Astrocyte of the cerebellum (primary cell): ENCODE measurements around the gene SLC25A19.

Experiments
- DNase-seq: peaks from one replicate; pipeline ENCODE4 v3.0.0-alpha.2; 2011; ENCODE audit warnings: low read depth
- H3K4me3 ChIP-seq: 2 replicates; pipeline ENCODE4 v1.5.1; 2011; ENCODE audit warnings: mild to moderate bottlenecking, low read depth, low read length, moderate library complexity
- in situ Hi-C: cut with HindIII; loops from 2 replicates; pipeline ENCODE4 v1.10.0; 2017; ENCODE audit warnings: low sequenced_read_pairs
- TF ChIP-seq, protein P1 (sequence below): IDR thresholded peaks from 2 replicates; pipeline ENCODE4 v1.5.1; 2012; ENCODE audit warnings: low read length, low read depth, moderate library complexity, mild to moderate bottlenecking; ENCODE audit errors: missing control alignments

SLC25A19 gene

DNA sequence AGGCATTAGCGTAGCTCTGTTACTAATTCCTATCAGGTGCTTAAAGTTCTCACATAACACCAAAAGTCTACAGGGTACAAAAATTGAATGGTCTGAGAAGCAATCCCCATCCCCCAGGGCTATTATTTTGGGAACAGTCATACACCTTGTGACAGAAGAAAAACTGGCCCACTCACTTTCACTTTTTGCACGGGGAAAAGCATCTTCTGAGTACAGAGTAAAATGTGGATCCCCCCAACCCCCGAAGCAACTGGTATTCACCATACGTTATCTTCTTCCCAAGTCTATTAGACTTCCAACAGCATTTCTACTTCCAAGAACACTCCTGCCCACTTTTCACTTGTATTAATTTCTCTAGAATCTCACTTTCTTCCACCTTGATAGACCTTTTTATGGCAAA, 39.7 kb downstream of the SLC25A19 start:
- no peak for DNase-seq
- TF ChIP-seq, protein P1, sequence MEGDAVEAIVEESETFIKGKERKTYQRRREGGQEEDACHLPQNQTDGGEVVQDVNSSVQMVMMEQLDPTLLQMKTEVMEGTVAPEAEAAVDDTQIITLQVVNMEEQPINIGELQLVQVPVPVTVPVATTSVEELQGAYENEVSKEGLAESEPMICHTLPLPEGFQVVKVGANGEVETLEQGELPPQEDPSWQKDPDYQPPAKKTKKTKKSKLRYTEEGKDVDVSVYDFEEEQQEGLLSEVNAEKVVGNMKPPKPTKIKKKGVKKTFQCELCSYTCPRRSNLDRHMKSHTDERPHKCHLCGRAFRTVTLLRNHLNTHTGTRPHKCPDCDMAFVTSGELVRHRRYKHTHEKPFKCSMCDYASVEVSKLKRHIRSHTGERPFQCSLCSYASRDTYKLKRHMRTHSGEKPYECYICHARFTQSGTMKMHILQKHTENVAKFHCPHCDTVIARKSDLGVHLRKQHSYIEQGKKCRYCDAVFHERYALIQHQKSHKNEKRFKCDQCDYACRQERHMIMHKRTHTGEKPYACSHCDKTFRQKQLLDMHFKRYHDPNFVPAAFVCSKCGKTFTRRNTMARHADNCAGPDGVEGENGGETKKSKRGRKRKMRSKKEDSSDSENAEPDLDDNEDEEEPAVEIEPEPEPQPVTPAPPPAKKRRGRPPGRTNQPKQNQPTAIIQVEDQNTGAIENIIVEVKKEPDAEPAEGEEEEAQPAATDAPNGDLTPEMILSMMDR = no peak
- no peak overlapping the region for H3K4me3 ChIP-seq
- in situ Hi-C loops = no loop called here

DNA sequence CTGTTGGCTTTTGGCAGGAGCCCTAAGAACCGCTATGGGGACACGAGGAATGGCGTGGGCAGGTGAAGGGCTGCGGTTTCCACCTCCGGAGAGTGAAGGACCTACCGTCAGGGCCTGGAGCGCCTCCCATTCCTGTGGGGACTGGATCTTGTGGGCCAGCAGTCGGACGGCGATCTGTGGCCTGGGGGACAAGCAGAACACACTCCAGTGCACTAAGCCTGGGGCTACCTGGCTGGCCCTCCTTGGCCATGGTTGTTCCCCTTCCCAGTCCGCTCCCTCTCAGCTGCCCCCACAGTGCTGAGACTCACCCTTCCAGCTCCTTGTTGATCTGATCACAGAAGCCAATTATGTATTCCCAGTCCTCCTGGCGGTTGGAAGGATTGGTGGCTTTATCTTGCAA, 42.8 kb downstream of the SLC25A19 start:
- no peak for DNase-seq
- in situ Hi-C loops = no loop called here
- TF ChIP-seq, protein P1 = no peak
- H3K4me3 ChIP-seq = no peak overlapping the region

DNA sequence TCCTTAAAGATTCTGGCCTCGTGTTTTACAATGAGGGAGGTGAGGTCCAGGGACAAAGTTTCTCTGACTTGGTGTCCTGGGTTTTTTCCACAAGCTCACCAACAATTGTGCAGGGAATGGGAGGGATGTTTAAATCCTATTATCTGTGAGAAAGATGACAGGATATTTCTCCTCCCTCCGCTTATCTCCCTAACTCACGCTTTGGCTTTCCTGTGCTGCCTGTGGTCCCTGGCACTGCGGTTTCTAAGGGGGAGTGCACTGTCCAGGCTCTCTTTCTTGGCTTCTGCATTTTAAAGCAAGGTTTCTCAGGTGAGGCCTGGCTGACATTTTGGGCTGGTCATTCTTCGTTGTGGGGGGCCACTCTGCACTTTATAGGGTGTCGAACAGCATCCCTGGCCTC, 44.2 kb downstream of the SLC25A19 start:
- no peak overlapping the region for H3K4me3 ChIP-seq
- in situ Hi-C loops = no loop called here
- TF ChIP-seq, protein P1 = no peak
- no peak for DNase-seq

DNA sequence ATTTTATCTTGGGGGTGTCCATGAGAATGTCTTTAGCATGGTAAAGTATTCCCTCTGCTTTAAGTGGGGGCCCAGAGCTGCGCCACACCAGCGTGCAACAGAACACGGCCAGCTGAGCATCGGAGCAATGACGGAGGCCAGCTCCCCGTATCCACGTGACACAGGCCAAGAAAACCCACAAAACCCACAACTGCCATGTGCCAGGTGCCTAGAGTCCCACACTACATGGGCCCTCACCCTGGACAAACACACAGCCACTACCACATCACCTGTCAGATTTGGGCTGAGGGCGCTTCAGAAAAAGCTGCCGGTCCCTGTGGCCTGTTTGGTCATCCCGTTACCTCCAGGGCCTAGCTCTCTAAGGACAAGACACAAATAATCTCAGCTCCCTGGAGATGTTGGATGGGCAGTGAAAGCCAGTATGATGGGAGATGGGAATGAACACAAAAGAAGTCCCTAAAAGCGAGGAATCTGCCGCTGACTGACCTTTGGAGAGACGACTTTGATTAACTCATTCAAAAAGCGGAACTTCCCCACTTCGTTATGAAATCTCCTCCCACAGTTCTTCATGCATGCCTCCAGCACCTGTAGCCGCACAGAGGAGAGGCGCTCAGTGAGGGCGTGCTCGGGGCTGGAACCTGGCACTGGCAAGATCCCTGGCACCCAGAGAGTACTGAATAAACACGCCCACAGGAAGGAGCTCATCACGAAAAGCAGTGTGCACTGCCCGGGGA, 44.9 kb downstream of the SLC25A19 start:
- no peak overlapping the region for H3K4me3 ChIP-seq
- TF ChIP-seq, protein P1 = no peak
- no peak for DNase-seq
- in situ Hi-C loops = no loop called here

DNA sequence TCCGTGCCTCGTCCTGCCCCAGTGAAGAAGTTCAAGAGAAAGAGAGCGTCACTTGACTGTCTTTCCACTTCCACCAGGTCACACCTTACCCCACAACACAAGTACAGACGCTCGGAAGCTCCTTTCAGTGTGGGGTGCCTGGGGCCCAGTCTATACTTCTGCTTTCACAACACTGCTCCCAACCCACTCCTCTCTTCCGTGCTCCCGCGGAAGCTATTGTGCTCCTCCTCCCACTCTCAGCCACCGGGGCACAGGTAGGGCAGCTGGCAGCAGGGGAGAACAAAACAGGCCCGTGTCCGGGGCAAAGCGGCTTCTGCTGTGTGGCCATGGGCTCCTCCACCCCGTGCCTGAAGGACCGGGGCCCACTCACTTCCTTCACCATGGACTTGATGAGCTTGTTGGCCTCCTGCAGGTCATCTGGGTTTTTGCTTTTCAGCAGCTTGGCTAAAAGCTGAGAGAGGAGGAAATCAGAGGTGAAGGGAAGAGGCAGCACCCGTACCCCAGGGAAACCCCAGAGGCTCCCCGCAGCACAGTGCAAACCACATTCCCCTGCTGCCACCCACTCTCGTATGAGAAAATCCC, 46.7 kb downstream of the SLC25A19 start:
- H3K4me3 ChIP-seq = no peak overlapping the region
- TF ChIP-seq, protein P1 = no peak
- DNase-seq = no peak
- in situ Hi-C loops = no loop called here

DNA sequence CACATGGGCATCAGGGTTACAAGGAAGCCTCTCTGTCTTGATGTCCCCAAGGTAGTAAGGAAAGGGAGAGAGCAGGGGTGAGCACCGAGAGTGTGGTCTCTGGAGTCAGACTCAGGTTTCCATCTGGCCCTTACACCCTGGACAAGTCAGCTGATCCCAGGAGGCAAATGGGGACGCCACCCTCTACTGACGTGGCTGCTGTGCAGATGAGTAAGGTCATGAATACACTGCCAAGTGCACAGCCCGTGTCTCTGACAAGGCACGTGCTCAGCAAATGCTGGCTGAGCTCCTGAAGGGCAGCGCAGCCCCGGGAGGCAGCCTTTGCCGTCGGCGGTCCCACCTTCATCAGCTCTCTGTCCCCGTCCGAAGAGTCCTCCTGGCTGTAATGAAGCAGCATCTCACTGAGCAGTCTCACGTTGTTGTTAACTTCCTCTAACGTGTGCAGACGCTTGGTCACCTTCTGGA, 47.2 kb downstream of the SLC25A19 start:
- TF ChIP-seq, protein P1 = no peak
- DNase-seq = no peak
- H3K4me3 ChIP-seq = no peak overlapping the region
- in situ Hi-C loops = no loop called here
